GM19043 (cell line): ENCODE results near the gene RUBCNL.
"Not testable (repeated sequence)": the region's sequence is repeated elsewhere in the genome, so short reads cannot be mapped to it uniquely, and the experiment has no call there.

Source experiments
- ATAC-seq: cut with Tn5 transposase; IDR thresholded peaks from one replicate; pipeline ENCODE4 v1.9.1; 2021; ENCODE audit warnings: low read depth; ENCODE audit not compliant: unreplicated experiment

Gene RUBCNL

DNA sequence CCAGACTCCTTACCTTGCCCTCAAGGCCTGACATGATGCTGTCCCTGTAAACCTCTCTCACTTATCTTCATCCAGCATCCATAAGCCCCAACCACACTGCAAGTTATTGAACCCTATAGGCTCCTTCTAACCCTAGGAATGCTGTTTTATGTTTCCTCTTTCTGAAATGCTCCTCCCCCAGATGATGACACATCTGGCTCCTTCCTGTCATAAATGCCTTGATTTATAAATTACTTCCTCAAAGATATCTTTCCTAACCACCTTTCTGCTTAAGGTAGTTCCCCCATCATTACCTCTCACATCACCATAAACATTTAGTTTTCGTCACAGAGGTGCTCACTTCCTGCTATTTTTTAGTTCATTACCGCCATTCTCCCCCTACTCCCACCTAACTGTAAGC lies 12.3 kb downstream of the RUBCNL start:
- no peak for ATAC-seq

DNA sequence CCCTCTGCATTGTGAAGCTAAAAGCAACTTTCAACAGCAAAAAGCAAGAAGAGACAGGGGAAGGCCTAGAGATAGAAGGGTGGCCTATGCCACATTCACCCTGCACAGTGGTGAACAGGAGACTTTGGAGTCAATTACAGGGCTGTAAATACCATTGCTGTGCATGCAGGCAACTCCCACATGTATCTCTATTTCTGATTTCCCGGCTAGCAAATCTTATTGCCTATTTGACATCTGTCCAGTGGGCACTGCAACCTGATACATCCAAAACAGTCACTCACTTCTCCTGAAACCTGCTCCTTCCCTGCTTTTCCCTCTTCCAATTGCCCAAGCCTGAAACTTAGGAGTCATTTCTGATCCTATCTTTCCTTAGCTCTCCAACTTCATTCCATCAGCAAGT lies 13.4 kb downstream of the RUBCNL start:
- no peak for ATAC-seq

DNA sequence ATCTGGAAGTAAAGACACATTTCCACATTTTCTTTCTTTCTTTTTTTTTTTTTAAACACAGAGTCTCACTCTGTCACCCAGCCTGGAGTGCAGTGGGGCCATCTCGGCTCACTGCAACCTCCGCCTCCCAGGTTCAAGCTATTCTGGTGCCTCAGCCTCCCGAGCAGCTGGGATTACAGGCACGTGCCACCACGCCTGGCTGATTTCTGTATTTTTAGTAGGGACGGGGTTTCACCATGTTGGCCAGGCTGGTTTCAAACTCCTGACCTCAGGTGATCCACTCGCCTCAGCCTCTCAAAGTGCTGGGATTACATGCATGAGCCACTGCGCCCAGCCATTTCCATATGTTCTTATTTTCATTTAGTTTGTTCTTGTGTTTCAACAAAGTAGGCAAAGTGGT lies 14.1 kb downstream of the RUBCNL start:
- not testable (repeated sequence) for ATAC-seq

DNA sequence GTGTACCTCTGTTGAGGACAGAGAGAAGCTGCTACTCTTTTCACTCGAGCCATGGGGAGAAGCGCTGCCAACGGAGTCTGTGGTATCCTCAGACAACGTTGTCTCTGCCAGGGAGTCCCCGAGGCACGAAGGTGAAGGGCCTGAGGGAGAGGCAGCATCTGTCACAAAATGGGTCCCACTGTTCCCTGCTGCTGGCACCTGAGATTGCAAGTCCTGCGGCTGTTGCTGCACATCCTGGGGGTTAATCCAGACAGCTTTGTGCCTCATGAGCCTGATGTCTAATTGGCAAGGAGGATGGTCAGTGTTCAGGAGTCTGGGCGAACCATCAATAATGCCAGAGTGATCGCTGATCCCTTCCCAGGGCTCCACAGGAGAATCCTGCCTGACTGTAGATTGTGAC lies 15.0 kb downstream of the RUBCNL start:
- no peak for ATAC-seq

DNA sequence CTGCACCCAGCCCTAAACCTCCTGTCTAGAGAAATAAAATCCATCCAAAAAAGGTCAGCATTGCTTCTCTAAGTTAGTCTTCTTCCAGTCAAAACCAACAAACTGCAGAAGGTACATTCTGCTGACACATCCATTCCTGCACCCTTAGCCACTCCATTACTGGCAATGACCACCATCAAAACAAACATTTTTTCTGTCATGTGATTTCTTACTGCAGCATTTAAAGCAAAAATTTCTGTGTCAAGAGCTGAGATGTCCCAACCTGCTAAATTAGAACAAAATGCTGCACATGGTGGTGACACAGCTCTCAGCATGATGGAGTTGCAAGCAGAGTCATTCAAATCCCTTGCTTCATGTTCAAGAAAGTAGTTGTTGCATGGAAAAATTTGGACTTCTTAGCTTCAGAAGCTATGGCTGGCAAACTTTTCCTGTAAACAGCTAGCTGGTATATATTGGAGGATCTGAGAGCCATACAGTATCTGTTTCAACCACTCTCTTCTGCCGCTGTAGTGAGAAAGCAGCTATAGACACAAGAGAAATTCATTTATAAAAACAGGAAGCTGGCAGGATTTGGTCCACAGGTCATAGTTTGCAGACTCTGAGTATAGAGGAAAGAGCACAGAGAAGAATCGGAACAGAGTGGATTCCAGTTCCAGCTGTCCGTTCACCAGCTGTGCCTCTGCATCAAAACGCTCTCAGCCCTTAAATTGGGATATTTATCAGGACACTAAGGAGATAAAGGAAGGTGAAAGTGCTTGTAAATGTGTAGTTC lies 17.4 kb downstream of the RUBCNL start:
- ATAC-seq = peak; percentile 79

DNA sequence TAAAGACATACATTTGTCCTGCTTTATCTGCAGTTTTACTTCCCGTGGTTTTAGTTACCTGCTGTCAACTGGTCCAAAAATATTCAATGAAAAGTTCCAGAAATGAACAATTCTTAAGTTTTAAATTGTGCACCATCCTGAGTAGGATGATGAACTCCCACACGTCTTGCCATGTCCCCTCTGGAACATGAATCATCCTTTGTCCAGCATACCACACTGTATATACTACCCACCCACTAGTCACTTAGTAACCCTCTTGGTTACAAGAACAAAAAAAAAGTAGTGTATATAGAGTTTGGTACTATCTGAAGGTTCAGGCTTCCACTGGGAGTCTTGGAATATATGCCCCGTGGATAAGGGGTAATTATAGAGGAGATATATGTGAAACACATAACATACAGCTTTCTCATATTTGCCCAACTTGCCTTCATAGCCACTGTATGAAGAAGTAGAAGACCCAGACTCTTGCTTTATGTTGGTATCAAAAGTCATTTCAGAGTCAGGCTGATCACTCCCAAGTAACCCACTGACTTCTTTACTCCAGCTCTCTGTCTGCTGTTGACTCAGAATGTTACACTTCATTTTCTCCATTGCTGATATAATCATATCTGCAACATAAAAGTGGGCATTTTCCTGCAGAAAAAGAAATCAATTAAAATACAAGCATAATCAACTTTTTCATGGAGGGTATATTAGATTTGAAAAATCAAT lies 19.3 kb downstream of the RUBCNL start:
- ATAC-seq = no peak

DNA sequence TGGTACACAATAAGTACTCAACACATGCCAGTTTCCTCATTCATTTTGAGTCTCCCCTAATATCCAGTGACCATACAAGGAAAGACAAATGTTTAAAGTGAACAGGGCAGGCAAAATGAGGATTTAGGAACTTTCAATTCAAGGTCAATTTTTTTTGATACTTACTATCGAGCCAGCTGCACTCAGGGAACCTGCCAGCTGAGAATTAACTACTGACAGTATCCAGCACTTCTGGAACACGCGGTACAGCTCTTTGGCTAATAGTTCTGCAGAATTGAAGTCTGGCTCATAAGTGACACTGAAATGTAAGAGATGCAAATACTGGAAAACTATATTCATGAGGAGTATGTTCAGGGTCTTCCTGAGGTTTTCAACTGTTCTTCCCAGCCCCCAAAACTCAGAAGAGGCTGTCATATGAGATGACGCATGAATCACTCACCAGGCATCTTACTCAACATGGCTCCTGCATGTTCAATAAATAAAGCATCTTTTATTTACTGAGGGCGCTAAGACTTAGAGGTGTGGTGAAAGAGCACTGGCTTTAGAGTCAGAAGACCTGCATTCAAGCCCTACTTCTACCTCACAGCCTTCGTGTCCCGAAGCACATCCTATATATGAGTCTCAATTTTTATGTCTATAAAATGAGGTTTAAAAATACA lies 25.6 kb downstream of the RUBCNL start:
- no peak for ATAC-seq

DNA sequence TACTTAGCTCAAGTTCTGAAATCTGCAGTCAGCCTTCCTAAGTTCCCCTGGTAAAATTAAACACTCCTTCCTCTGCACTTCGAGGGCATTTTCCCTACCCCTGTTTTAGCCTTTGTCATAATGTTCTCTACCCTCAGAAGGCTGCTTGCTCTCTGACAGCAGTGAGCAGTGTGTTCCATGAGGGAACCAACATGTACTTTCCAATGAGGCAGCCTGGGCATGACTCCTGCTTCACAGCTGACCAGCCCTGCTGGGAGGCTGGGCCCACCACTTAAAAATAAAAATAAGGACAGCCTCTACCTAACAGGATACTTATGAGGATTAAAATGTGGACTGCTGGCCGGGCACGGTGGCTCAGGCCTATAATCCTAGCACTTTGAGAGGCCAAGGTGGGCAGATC lies 26.4 kb downstream of the RUBCNL start:
- ATAC-seq = no peak

DNA sequence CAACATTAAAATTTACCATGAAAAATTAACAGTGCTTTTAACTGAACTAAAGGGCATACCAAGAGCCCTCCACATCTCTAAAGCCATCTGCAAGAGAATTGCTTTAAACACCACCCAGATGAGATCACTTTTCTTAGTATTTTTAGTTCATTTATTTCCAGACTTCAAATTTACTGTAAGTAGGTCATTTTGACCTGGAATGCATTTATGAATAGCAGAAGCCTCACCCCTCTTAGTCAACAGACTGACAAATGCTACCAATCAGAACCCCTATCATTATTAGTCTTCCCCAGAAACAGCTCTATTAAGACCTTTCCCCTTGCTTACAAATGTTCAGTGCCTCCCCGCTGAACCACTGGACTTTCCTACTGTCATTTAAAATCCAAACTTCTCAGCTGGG lies 27.3 kb downstream of the RUBCNL start:
- no peak for ATAC-seq

DNA sequence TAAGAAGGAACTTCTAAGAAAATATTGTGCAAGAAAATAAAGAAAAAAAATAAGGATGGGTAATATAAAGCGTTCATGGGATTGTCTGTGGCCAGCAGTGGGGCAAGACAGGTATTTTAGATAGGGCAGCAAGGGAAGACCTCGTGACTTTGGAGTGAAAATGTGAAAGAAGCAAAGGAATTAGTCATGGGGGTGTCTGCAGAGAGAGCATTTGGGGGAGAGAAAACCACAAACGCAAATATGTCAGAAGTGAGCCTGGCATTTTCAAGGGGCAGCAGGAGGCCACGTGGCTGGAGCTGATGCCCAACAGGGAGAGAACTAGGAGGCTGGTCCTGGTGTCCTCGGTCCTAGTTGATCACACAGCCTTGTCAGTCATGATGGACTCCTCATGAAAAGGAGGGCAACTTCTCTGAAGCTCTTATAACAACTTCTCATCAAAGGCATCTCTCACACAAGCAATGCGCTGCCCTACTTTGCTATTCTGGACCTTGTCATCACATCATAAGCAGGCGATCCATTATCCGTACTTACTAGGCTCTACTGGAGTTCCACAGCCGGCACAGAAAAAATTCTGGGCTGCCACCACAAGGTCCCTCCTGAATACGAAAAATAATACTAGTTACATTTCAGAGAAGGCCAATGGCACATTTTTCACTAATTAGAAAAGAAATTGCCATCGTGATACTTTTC lies 31.0 kb downstream of the RUBCNL start:
- no peak for ATAC-seq

DNA sequence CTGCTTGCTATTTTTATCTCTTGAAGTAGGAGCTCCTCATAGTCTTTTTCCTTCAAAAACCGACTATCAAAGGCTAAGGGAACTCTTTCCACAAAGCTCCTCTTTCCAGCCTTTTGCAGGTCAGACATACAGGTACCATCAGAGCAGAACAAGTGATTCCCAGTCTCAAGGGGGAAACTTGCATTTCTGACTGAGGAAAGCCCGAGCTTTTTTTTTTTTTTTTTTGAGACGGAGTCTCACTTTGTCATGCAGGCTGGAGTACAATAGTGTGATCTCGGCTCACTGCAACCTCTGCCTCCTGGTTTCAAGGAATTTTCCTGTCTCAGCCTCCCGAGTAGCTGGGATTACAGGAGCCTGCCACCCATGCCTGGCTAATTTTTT lies 32.0 kb downstream of the RUBCNL start:
- ATAC-seq = no peak

DNA sequence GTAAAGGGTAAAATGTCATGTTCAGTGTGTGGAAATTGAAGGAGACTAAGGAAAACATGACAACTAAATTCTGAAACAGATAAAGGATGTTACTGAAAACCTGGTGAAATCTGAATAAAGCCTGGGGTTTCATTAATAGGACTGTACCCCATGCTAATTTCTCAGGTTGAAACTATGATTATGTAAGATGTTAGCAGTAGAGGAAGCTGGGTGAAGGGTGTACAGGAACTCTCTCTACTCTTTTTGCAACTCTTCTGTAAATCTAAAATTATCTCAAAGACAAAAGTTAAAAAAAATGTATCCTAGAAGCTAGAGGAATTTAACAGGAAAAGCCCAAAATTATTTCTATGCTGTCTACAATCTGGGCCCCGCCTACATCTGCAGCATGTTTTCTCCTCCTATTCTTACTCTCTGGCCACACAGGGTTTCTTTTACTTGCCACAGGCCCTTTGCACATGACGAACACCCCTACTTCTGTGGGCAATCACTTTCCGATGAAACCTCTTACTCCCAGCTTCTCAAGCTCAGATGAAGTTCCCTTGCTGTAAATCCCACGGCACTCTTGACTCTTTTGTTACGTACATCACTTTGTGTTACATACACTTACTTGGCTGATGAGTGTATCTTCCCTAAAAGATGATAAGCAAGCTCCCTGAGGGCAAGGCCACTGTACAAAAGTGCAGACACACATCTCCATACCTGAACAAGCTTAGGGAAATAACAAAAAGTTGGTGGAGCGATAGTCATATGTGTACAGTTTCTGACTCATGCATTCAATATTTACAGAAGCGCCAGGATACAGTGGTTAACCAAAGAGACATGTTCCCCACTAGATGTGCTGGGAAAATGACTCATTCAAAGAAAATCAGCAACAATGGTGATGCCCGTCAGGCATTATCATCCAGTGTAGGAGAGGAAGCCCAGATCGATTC lies 32.6 kb downstream of the RUBCNL start:
- peak; percentile 66 for ATAC-seq

DNA sequence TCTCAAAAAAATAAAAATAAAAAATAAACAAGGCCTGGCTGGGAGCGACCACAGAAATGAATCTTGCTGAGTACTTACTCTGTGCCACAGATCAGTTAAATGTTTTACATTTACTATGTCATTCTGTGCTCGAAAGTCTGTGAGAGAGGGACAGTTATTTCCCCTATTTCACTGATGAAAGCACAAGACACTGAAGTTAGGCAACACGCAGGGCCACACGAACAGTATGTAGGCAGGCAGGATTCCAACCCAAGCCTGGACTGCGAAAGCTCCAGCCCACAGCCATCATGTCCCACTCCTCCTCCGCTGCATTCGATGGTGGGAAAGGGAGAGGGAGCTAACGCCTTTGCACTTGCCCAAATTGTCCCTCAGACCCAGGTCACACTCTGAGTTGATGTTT lies 34.2 kb downstream of the RUBCNL start:
- ATAC-seq = no peak

DNA sequence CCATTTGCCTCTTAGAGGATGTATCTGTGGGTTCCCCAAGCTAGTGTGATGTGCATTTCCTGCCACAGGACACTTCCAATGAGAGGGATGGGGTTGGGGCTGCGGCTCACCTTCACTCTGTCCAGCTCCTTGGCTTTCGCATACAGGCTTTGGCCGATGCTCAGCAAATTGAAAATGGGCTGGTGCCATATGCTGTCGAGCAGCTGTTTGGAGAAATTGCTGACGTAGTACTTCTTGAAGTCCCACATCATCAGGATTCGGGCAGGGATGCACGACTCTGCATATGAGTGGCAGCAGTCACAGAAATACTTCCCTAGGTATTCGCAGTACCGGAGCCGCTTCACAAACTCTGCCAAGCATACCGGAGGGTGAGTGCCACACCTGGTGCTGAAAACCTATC lies 37.0 kb downstream of the RUBCNL start:
- no peak for ATAC-seq

DNA sequence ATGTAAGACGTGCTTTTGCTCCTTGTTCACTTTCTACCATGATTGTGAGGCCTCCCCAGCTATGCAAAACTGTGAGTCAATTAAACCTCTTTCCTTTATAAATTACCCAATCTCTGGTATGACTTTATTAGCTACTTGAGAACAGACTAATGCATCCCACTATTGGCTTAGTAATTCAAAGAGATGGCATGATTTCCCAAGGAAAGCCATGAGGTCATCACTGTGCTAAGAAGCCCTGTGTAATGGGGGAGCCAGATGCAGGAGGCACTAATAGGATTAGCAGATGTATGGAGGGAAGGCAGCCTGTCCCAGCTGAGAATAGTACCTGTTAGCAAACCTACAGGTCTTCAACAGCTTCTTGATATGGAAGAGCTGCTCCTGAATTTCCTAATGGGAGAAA lies 38.1 kb downstream of the RUBCNL start:
- ATAC-seq = no peak

DNA sequence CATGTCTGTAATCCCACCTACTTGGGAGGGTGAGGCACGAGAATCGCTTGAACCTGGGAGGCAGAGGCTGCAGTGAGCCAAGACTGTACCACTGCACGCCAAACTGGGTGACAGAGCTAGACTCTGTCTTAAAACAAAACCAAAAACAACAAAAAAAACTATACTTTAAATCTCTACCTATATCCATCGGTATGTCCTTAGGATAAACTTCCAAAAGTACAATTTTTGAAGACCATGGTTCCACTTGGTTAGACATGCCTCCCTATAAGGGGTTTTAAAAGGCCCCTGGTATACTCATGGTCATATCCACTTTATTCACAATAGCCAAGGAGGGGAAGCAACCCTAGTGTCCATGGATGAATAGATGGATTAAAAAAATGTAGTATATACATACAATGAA lies 39.8 kb downstream of the RUBCNL start:
- ATAC-seq = no peak

DNA sequence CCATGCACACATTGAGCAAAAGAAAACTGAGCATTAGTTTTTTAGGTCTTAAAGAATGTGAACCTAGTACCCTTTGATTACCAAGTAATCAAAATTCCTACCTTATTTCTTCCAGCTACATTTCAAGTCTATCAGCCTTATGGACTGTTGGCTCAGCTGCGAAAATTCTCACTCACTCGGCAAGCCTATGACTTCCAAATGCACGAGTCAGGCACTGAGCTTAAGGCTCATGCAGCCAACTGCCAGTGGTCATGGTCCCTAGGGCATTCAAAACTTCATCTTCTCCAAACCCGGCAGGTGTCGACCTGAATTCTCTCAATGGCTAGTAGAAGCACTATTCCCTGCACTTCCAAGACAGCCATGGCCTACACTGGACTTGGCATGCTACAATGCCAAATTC lies 41.2 kb downstream of the RUBCNL start:
- ATAC-seq = no peak

DNA sequence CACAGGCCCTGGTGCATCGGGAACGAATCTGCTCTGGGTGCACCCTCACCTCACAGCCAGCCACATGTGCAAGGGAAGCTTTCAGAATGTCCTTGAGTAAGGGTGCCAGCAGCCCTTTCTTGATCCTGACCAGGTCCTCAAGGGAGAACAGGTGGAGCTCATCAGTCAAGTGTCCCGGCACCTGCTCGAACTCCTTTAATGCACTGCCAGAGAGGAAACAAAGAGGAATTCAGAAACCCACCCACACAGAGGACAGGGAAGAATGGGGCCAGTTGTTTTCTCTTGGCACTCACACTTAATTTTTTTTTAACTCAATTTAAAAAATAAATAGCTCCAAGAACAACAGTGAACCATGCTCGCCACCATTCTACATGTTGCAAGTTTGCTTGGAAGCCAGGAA lies 41.7 kb downstream of the RUBCNL start:
- ATAC-seq = no peak

DNA sequence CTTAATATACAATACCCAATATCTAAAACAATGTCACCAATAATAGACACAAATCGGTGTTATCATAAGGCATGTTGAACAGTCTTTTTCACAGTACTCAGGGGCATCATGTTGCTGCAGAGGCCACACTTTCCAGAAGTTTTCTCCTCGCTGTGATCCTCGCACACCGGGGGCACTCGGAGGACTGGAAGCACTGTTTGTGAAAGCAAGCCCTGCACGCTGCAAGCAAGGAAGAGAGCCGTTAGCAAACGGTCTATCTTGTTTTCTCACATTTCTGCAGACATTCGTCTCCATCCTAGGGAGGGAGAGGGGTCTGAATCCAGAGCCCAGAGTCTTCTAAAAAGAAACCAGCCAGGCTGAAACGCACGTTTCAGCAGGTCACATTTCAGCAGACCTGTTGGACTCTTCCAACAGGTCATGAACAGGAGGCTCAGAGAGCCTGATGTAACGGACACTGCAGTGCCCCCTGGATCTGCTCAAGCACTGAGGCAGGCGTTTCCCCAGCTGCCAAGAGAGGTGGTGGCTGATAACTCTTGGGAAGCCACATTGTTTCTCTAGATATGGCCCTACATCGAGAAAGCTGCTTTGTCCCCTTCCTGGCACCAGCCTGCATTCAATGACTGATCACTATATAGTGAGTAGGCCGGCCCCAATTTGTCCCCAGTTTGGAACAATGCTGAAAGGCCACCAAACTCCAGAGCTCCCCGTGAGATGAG lies 43.6 kb downstream of the RUBCNL start:
- ATAC-seq = no peak

DNA sequence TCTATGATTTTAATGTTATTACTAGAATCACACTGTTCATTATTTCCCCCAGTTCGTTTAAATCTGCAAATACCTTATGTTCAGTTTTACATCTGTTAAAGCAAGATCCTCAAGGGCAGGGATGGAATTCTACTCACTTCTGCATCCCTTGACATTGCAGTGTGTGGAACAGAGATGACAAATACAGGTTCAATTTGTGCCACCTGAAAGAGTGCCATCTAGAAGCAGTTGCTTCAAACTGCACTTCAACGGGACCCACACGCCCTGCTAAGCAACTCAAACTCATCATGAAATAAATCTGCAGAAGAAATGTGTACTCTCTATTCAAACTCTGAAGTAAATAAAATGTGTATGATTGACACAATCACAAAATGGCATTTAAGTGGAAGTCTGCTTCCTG lies 44.5 kb downstream of the RUBCNL start:
- ATAC-seq = no peak
